Tibial nerve (tissue), 4 donors: ENCODE measurements around the gene SNX25. TPM values are rescaled to one million over a fixed set of nuclear protein-coding genes. Genes with fewer than 3 reads are reported as not detected.
"Not testable (repeated sequence)": the region's sequence is repeated elsewhere in the genome, so short reads cannot be mapped to it uniquely, and the experiment has no call there.

Experiments used
- DNase-seq, 2 donors: peaks; one replicate each; pipeline ENCODE4 v3.0.0-alpha.2; 2019; ENCODE audit warnings: low spot score in 2 of 2
- H3K27ac ChIP-seq, 4 donors: fragments of 200-600 bp; sonication (generic) in 3 of 4; one replicate each; pipeline ENCODE4 v1.5.1; 2017 to 2019; ENCODE audit warnings: mild to moderate bottlenecking in 1 of 4
- H3K27me3 ChIP-seq, 2 donors: fragments of 200-600 bp; sonication (generic) in 1 of 2; one replicate each; pipeline versions ENCODE4 v1.5.1 to v1.6.0; 2017 to 2019
- H3K36me3 ChIP-seq, 3 donors: fragments of 200-600 bp; sonication (generic); one replicate each; pipeline ENCODE4 v1.5.1; 2018 to 2019
- H3K4me1 ChIP-seq, 4 donors: fragments of 200-600 bp; sonication (generic) in 3 of 4; one replicate each; pipeline ENCODE4 v1.5.1; 2017 to 2019
- H3K4me3 ChIP-seq, 4 donors: fragments of 200-600 bp; sonication (generic) in 3 of 4; one replicate each; pipeline ENCODE4 v1.5.1; 2017 to 2019; ENCODE audit warnings: mild to moderate bottlenecking in 1 of 4, moderate library complexity in 1 of 4
- H3K9me3 ChIP-seq, 4 donors: fragments of 200-600 bp; sonication (generic) in 3 of 4; one replicate each; pipeline ENCODE4 v1.5.1; 2017 to 2019
- EP300 ChIP-seq, 2 donors: sonication (generic); formaldehyde crosslinking; IDR thresholded peaks; one replicate each; pipeline ENCODE4 v1.6.1; 2017; ENCODE audit warnings: antibody characterized with exemption in 2 of 2, mild to moderate bottlenecking in 1 of 2
- POLR2A ChIP-seq, 2 donors: fragments of 450-650 bp; IDR thresholded peaks; one replicate each; pipeline ENCODE4 v1.6.1; 2017; ENCODE audit warnings: antibody characterized with exemption in 2 of 2, mild to moderate bottlenecking in 2 of 2, moderate library complexity in 2 of 2
- WGBS, 2 donors: methylation state at CpG; one replicate each; pipeline ENCODE4 v1.1.5; 2018; 5-methylcytosine and 5-hydroxymethylcytosine counted together
- total RNA-seq, 4 donors: library from RNA; depleted of rRNA; stranded (reverse); fragments of >200 nt; gene quantifications; one replicate each; pipeline ENCODE4 v1.1.0, GENCODE V29; 2016
- TF ChIP-seq, protein P1 (sequence below), 5 experiments: fragments of 200-600 bp in 3 of 5; fragments of 450-650 bp in 2 of 5; sonication (generic) in 3 of 5; IDR thresholded peaks; one replicate each; pipeline ENCODE4 v1.5.1; 2016 to 2019; ENCODE audit warnings: antibody characterized with exemption in 5 of 5, mild to moderate bottlenecking in 3 of 5, moderate library complexity in 2 of 5

The SNX25 gene
- total RNA-seq, 4 donors from 2014 or later, result 17.7 to 29.4 (median 23.5) TPM

DNA sequence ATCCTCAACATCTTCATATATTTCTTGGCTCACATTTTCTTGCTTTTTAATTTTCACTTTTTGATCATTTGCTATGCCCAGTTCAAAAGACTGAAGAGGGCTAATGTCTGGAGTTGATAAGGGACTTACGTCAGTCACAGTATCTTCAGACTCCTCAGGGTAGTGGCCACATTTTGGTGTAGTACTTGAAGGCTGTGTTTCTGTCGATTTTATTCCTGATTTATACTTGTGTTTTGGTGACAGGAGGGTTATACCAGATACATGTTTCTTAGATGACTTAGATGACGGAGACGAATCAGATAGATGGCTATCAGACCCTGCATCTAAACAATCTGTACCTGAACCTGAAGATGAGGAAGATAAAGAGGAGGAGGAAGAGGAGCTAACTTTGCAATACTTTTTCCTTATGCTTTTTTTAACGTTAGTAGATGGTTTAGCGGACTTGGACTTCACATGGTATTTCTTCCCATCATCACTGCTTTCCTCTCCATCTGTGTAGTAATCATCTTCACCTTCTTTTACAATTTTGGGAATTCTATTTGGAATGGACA, 19.0 kb upstream of the SNX25 start:
- WGBS, 2 donors, result 93 to 94% methylated on average over 6 of the region's 6 CpGs
- no peaks in the 10 kb centered on the region for H3K27me3 ChIP-seq
- H3K4me3 ChIP-seq, result no peak overlapping the region
- H3K27ac ChIP-seq, result no peak overlapping the region
- TF ChIP-seq, protein P1, sequence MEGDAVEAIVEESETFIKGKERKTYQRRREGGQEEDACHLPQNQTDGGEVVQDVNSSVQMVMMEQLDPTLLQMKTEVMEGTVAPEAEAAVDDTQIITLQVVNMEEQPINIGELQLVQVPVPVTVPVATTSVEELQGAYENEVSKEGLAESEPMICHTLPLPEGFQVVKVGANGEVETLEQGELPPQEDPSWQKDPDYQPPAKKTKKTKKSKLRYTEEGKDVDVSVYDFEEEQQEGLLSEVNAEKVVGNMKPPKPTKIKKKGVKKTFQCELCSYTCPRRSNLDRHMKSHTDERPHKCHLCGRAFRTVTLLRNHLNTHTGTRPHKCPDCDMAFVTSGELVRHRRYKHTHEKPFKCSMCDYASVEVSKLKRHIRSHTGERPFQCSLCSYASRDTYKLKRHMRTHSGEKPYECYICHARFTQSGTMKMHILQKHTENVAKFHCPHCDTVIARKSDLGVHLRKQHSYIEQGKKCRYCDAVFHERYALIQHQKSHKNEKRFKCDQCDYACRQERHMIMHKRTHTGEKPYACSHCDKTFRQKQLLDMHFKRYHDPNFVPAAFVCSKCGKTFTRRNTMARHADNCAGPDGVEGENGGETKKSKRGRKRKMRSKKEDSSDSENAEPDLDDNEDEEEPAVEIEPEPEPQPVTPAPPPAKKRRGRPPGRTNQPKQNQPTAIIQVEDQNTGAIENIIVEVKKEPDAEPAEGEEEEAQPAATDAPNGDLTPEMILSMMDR (IDR thresholded peaks at IDR 0.05), result no peak
- TF ChIP-seq POLR2A (IDR thresholded peaks at IDR 0.05), result no peak
- TF ChIP-seq EP300 (IDR thresholded peaks at IDR 0.05), result no peak
- no peaks in the 10 kb centered on the region for H3K9me3 ChIP-seq
- peaks cover 0 to 15% (median 0%) of the 10 kb centered on the region in 4 donors for H3K4me1 ChIP-seq
- peaks cover 0 to 35% (median 2%) of the 10 kb centered on the region in 3 donors for H3K36me3 ChIP-seq
- DNase-seq, result no peak

DNA sequence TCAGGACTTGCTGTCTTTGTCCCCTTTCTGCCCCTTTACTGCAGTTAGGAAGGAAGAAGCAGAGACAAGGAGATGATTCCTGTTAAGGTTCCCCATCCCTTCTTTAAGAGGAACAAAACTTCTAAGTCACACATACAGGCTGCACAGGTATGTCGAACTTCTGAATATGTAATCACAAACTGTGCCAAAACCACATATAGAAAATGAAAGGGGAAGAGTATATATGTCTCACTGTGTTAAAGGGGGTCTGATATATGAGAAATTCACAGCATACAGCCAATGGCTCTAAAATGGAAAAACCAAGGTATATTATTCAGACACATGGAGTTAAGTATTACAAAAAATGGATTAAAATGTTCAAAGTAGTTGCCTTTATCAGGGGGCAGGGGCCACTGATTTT, 17.3 kb upstream of the SNX25 start:
- H3K36me3 ChIP-seq, result peaks cover 0 to 31% (median 0%) of the 10 kb centered on the region in 3 donors
- no peak overlapping the region for H3K27ac ChIP-seq
- no peaks in the 10 kb centered on the region for H3K27me3 ChIP-seq
- DNase-seq, result no peak
- H3K9me3 ChIP-seq, result no peaks in the 10 kb centered on the region
- TF ChIP-seq, protein P1 (IDR thresholded peaks at IDR 0.05), result no peak
- no peak for TF ChIP-seq EP300 (IDR thresholded peaks at IDR 0.05)
- TF ChIP-seq POLR2A (IDR thresholded peaks at IDR 0.05), result no peak
- WGBS, 2 donors, result 89 to 97% methylated on average over 1 of the region's 1 CpG
- peaks cover 0 to 7% (median 0%) of the 10 kb centered on the region in 4 donors for H3K4me1 ChIP-seq
- H3K4me3 ChIP-seq, result no peak overlapping the region

DNA sequence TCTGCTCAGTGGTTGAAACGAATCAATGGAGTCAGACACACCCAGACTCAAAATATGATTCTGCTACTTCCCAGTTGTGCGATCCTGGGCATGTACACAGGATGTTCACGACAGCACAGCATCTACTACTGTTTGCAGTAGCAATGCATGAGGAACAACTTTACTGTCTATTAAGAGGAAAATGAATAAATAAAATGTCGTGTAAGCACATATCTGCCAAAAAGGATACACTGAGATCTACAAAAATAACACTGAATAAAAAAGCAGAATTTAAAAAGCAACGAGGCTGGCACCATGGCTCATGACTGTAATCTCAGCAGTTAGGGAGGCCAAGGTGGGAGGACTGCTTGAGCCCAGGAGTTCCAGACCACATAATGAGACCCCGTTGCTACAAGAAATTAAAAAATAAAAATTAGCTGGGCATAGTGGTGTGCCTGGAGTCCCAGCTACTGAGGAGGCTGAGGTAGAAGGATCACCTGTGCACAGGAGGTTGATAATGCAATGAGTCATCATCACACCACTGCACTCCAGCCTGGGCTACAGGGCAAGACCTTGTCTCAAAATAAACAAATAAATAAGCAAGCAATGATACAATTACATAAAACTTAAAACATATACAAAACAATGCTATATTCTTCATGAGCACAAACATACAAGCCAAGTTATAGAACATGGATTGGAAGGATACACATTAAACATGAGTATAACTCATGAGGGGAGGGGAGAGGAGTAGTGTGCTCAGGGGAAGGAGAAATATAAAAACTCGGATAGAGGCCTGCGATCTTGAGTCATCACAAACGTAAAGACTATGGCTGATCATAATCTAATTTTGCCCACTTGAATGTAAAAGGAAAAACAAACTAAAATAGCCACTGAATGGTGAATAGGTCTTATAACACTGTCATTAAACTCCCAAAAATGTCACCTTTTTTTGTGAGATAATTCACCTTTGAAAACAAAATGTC, 14.2 kb upstream of the SNX25 start:
- H3K27ac ChIP-seq, result no peak overlapping the region
- H3K9me3 ChIP-seq, result no peaks in the 10 kb centered on the region
- H3K27me3 ChIP-seq, result no peaks in the 10 kb centered on the region
- no peak for DNase-seq
- H3K4me3 ChIP-seq, result no peak overlapping the region
- WGBS, 2 donors, result 69 to 70% methylated on average over 9 of the region's 9 CpGs
- H3K4me1 ChIP-seq, result peaks cover 0 to 3% (median 0%) of the 10 kb centered on the region in 4 donors
- peaks cover 0 to 13% (median 0%) of the 10 kb centered on the region in 3 donors for H3K36me3 ChIP-seq
- TF ChIP-seq, protein P1 (IDR thresholded peaks at IDR 0.05), result no peak
- TF ChIP-seq POLR2A (IDR thresholded peaks at IDR 0.05) (no peak), EP300 (IDR thresholded peaks at IDR 0.05) (no peak)

DNA sequence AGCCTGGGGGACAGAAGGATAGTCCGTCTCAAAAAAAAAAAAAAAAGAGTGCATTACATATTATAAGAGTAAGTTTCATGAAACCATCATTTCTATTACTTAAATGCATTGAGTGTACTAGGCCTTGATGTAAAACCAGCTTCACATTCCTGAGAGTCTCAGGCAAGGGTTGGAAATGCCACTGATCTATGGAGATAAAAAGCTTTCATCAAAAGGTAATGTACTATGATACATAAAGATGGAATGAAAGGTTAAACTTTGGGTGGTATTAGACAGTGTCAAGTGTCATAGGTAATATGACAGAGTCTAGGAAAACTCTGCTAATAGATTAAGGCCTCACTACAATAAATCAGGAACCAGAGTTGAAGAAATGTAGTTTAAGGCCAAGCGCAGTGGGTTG, 13.0 kb upstream of the SNX25 start:
- DNase-seq, result no peak
- Histone ChIP-seq H3K36me3 (peaks cover 0 to 7% (median 0%) of the 10 kb centered on the region in 3 donors), H3K4me1 (peaks cover 0 to 4% (median 0%) of the 10 kb centered on the region in 4 donors), H3K27ac (no peak overlapping the region), H3K4me3 (no peak overlapping the region), H3K27me3 (no peaks in the 10 kb centered on the region), H3K9me3 (no peaks in the 10 kb centered on the region)
- WGBS, 2 donors, result 93 to 96% methylated on average over 2 of the region's 2 CpGs
- TF ChIP-seq, protein P1 (IDR thresholded peaks at IDR 0.05), result no peak

DNA sequence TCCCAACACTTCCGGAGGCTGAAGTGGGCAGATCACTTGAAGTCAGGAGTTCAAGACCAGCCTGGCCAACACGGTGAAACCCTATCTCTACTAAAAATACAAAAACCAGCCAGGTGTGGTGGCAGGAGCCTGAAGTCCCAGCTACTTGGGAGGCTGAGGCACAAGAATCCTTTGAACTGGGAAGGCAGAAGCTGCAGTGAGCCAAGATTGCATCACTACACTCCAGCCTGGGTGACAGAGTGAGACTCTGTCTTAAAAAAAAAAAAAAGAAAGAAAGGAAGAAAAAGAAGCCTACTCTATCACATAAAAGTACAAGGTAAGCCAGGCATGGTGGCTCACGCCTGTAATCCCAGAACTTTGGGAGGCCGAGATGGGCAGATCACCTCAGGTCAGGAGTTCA, 11.2 kb upstream of the SNX25 start:
- H3K27ac ChIP-seq, H3K4me3 ChIP-seq, H3K36me3 ChIP-seq, DNase-seq, H3K9me3 ChIP-seq, H3K27me3 ChIP-seq: not testable (repeated sequence)
- H3K4me1 ChIP-seq, result peaks cover 0 to 20% (median 9%) of the 10 kb centered on the region in 4 donors
- 96 to 97% methylated on average over 4 of the region's 4 CpGs for WGBS, 2 donors
